B cell (primary cell): ENCODE measurements around the gene CCDC92B. TPM values are rescaled to one million over a fixed set of nuclear protein-coding genes. Genes with fewer than 3 reads are reported as not detected.

Experiments used
- ATAC-seq: fragments of 200-7000 bp; cut with Tn5 transposase; one replicate; pipeline ENCODE4 v1.10.0; 2021; ENCODE audit warnings: low read depth, mild to moderate bottlenecking, moderate number of reproducible peaks, moderate library complexity
- CTCF ChIA-PET: fragments of 350-600 bp; sonication (Branson Sonifier 250); formaldehyde crosslinking; loops from one replicate; lab custom pipeline; 2021; ENCODE audit warnings: antibody characterized with exemption, inconsistent platforms; lab: Charles Lee
- POLR2A ChIA-PET: fragments of 350-600 bp; sonication (Branson Sonifier 250); formaldehyde crosslinking; loops from one replicate; lab custom pipeline; 2021; ENCODE audit warnings: antibody characterized with exemption; lab: Charles Lee
- DNase-seq: peaks from one replicate; pipeline ENCODE4 v3.0.0; 2013
- H2AFZ ChIP-seq: 2 replicates; pipeline ENCODE4 v1.6.1; 2012; ENCODE audit warnings: mild to moderate bottlenecking, low read depth, low read length; ENCODE audit not compliant: insufficient read depth, poor library complexity, severe bottlenecking
- H3K27ac ChIP-seq, 2 donors: 1 replicate in 1 of 2; 2 replicates in 1 of 2; pipeline ENCODE4 v1.5.1; 2012 to 2013; ENCODE audit warnings: low read length in 2 of 2, mild to moderate bottlenecking in 2 of 2, moderate library complexity in 1 of 2
- H3K27me3 ChIP-seq, 4 experiments: fragments of 200-600 bp in 1 of 4; sonication (generic) in 1 of 4; replicated peaks in 1 of 4; 1 replicate in 2 of 4; 2 replicates in 2 of 4; pipeline versions ENCODE4 v1.6.1 to v1.7.0; 2013 to 2016; ENCODE audit warnings: low read length in 3 of 4, mild to moderate bottlenecking in 2 of 4, mixed read lengths in 1 of 4, moderate library complexity in 1 of 4; ENCODE audit not compliant: insufficient read depth in 4 of 4, control insufficient read depth in 3 of 4; ENCODE audit errors: control extremely low read depth in 1 of 4
- H3K36me3 ChIP-seq, 2 experiments: replicated peaks in 1 of 2; 1 replicate in 1 of 2; 2 replicates in 1 of 2; pipeline versions ENCODE4 v1.6.1 to v1.7.1; 2013; ENCODE audit warnings: low read length in 1 of 2; ENCODE audit not compliant: insufficient read depth in 2 of 2, control insufficient read depth in 1 of 2; ENCODE audit errors: control extremely low read depth in 1 of 2, extremely low read depth in 1 of 2
- H3K4me1 ChIP-seq, 2 donors: fragments of 200-600 bp in 1 of 2; sonication (generic) in 1 of 2; 1 replicate in 1 of 2; 2 replicates in 1 of 2; pipeline versions ENCODE4 v1.5.1 to v1.6.1; 2013 to 2017; ENCODE audit warnings: low read length in 2 of 2; ENCODE audit not compliant: control insufficient read depth in 2 of 2, insufficient read depth in 2 of 2
- H3K4me2 ChIP-seq: replicated peaks from 2 replicates; pipeline ENCODE3; 2012; ENCODE audit warnings: mild to moderate bottlenecking, low read depth, low read length; ENCODE audit not compliant: poor library complexity, severe bottlenecking
- H3K4me3 ChIP-seq, 5 experiments: fragments of 200-600 bp in 1 of 5; sonication (generic) in 1 of 5; 1 replicate in 3 of 5; 2 replicates in 2 of 5; pipeline versions ENCODE4 v1.5.1 to v1.7.0; 2011 to 2016; ENCODE audit warnings: low read length in 4 of 5, mild to moderate bottlenecking in 4 of 5, low read depth in 2 of 5, control low read depth in 1 of 5, moderate library complexity in 1 of 5; ENCODE audit not compliant: insufficient read depth in 1 of 5; ENCODE audit errors: control extremely low read depth in 1 of 5, extremely low read depth in 1 of 5
- H3K79me2 ChIP-seq: fragments of 200-600 bp; sonication (generic); one replicate; pipeline ENCODE4 v1.6.0; 2016; ENCODE audit warnings: low read length; ENCODE audit not compliant: control insufficient read depth, insufficient read depth
- H3K9ac ChIP-seq: fragments of 200-600 bp; sonication (generic); 2 replicates; pipeline ENCODE4 v1.6.1; 2017; ENCODE audit warnings: mild to moderate bottlenecking, low read length, moderate library complexity
- H3K9me3 ChIP-seq, 3 donors: one replicate each; pipeline versions ENCODE4 v1.6.1 to v1.7.1; 2013; ENCODE audit warnings: low read length in 2 of 3; ENCODE audit not compliant: control insufficient read depth in 2 of 3, insufficient read depth in 1 of 3; ENCODE audit errors: control extremely low read depth in 1 of 3
- H4K20me1 ChIP-seq: 2 replicates; pipeline ENCODE4 v1.6.0; 2012; ENCODE audit warnings: mild to moderate bottlenecking, low read length; ENCODE audit not compliant: insufficient read depth, control insufficient read depth, poor library complexity, severe bottlenecking
- H3K27ac Mint-ChIP-seq: one replicate; pipeline ENCODE4 v1.8.0; 2021; ENCODE audit warnings: mixed read lengths
- H3K27me3 Mint-ChIP-seq: one replicate; pipeline ENCODE4 v1.8.0; 2021; ENCODE audit warnings: mixed read lengths
- H3K4me1 Mint-ChIP-seq: one replicate; pipeline ENCODE4 v1.8.0; 2021; ENCODE audit warnings: mixed read lengths
- H3K4me3 Mint-ChIP-seq: one replicate; pipeline ENCODE4 v1.8.0; 2021; ENCODE audit warnings: mixed read lengths
- H3K9me3 Mint-ChIP-seq: one replicate; pipeline ENCODE4 v1.8.0; 2022; ENCODE audit warnings: mixed read lengths; ENCODE audit not compliant: insufficient read depth
- EZH2 ChIP-seq: IDR thresholded peaks from 2 replicates; pipeline ENCODE4 v1.6.1; 2012; ENCODE audit warnings: borderline replicate concordance, low read depth, mild to moderate bottlenecking, moderate library complexity, low read length; ENCODE audit not compliant: insufficient read depth, poor library complexity, severe bottlenecking
- WGBS: methylation state at CpG from one replicate; pipeline ENCODE4 v1.1.5; 2013; ENCODE audit warnings: missing lambda C conversion rate; ENCODE audit not compliant: insufficient coverage; 5-methylcytosine and 5-hydroxymethylcytosine counted together
- intact Hi-C: fragments of 100-400 bp; cut with micrococcal nuclease; formaldehyde crosslinking; loops from one replicate; pipeline ENCODE4 v1.10.0; 2022
- polyA plus RNA-seq: library from polyadenylated mRNA; depleted of rRNA; stranded (reverse); fragments of >200 nt; gene quantifications from 2 replicates; pipeline ENCODE4 v1.2.3, GENCODE V29; 2012
- total RNA-seq, 2 donors: library from RNA; stranded (reverse); fragments of 120-200 nt in 1 of 2; gene quantifications; 1 replicate in 1 of 2; 2 replicates in 1 of 2; pipeline versions ENCODE4 v1.2.3 to v1.2.4, GENCODE V29; 2013 to 2022
- TF ChIP-seq, protein P1 (sequence below): fragments of 200-600 bp; IDR thresholded peaks from one replicate; pipeline ENCODE4 v1.8.0; 2022; ENCODE audit warnings: antibody characterized with exemption, mild to moderate bottlenecking

CCDC92B gene
- total and polyA plus RNA-seq, 2 donors (not counting 1 experiment from before 2014, with no cell fraction given) = 0.04 TPM; not detected in 1

DNA sequence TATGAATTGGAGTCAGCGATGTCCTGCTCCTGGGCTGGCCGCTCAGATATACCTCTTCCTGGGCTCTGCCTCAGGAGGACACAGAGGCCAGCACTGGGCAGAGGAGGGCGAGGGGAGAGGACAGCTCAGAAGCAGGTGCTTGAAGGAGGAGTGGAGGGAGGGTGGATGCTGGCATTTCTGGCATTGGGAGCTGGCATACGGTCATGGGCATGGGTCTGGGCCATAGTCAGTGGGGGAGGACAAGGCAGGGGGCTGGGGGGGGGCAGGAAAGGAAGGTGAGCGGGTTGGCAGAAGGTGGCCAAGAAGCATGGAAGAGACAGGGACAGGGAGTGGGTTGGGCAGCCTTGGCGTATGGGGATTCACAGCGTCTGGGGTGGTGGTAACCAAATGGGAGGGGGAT, 30.1 kb upstream of the CCDC92B start:
- no peak overlapping the region for H3K27ac Mint-ChIP-seq
- peaks cover 10 to 11% of the 10 kb centered on the region in 2 donors for H3K4me1 ChIP-seq
- no peak overlapping the region for H2AFZ ChIP-seq
- 77% methylated on average over 7 of the region's 7 CpGs for WGBS
- no peak overlapping the region for H3K4me3 ChIP-seq
- intact Hi-C loops = no loop called here
- H3K27me3 Mint-ChIP-seq = peaks cover 31% of the 10 kb centered on the region
- no peaks in the 10 kb centered on the region for H3K36me3 ChIP-seq
- H3K9me3 Mint-ChIP-seq = no peaks in the 10 kb centered on the region
- peaks cover 10% of the 10 kb centered on the region for H3K4me1 Mint-ChIP-seq
- no peak for ATAC-seq
- H4K20me1 ChIP-seq = no peaks in the 10 kb centered on the region
- peaks cover 0 to 47% (median 16%) of the 10 kb centered on the region in 4 experiments for H3K27me3 ChIP-seq
- H3K9me3 ChIP-seq = peaks cover 0 to 11% (median 0%) of the 10 kb centered on the region in 3 donors
- no peak overlapping the region for H3K4me2 ChIP-seq
- no peak overlapping the region for H3K4me3 Mint-ChIP-seq
- TF ChIP-seq, protein P1, sequence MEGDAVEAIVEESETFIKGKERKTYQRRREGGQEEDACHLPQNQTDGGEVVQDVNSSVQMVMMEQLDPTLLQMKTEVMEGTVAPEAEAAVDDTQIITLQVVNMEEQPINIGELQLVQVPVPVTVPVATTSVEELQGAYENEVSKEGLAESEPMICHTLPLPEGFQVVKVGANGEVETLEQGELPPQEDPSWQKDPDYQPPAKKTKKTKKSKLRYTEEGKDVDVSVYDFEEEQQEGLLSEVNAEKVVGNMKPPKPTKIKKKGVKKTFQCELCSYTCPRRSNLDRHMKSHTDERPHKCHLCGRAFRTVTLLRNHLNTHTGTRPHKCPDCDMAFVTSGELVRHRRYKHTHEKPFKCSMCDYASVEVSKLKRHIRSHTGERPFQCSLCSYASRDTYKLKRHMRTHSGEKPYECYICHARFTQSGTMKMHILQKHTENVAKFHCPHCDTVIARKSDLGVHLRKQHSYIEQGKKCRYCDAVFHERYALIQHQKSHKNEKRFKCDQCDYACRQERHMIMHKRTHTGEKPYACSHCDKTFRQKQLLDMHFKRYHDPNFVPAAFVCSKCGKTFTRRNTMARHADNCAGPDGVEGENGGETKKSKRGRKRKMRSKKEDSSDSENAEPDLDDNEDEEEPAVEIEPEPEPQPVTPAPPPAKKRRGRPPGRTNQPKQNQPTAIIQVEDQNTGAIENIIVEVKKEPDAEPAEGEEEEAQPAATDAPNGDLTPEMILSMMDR = no peak
- no peak for TF ChIP-seq EZH2
- no peak overlapping the region for H3K27ac ChIP-seq
- H3K9ac ChIP-seq = no peak overlapping the region
- no peak for DNase-seq
- POLR2A ChIA-PET = no interaction called here
- CTCF ChIA-PET = no interaction called here
- H3K79me2 ChIP-seq = no peaks in the 10 kb centered on the region

DNA sequence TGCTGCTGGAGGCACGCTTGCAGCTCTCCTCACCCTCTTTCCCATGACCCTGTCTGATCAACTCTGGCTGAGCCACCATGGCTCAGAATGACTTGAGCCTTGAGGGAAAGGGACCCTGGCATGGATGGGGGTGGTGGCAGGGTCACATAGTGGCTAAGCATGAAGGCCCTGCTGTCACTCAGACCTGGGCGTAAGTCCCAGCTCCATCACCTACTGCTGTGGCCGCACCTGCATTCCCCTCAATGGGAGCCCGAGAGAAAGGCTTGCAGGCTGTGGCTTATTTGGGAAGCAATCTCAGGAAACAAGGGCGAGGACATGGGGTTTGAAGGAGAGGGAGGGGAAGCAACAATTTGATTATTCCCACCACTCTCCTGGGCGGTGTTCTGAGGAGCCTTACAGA, 29.0 kb upstream of the CCDC92B start:
- Mint-ChIP-seq H3K27ac (no peak overlapping the region), H3K4me1 (peaks cover 10% of the 10 kb centered on the region), H3K4me3 (no peak overlapping the region), H3K9me3 (no peaks in the 10 kb centered on the region), H3K27me3 (peaks cover 37% of the 10 kb centered on the region)
- Histone ChIP-seq H2AFZ (no peak overlapping the region), H4K20me1 (no peaks in the 10 kb centered on the region), H3K4me3 (no peak overlapping the region), H3K27me3 (peaks cover 0 to 50% (median 18%) of the 10 kb centered on the region in 4 experiments), H3K4me2 (no peak overlapping the region), H3K4me1 (peaks cover 10 to 11% of the 10 kb centered on the region in 2 donors), H3K79me2 (no peaks in the 10 kb centered on the region), H3K27ac (no peak overlapping the region), H3K9ac (no peak overlapping the region), H3K36me3 (no peaks in the 10 kb centered on the region), H3K9me3 (peaks cover 0 to 5% (median 0%) of the 10 kb centered on the region in 3 donors)
- TF ChIP-seq, protein P1 = no peak
- no peak for TF ChIP-seq EZH2
- ChIA-PET POLR2A (no interaction called here), CTCF (interaction anchor here (0.6 kb wide), 1 partner anchor 24 kb away, joined by 5 read pairs; no protein-coding TSS in a partner anchor)
- WGBS = 33% methylated on average over 1 of the region's 6 CpGs
- ATAC-seq (no peak), DNase-seq (no peak)
- intact Hi-C loops = no loop called here
